Bronchial epithelial cell (primary cell): ENCODE measurements around the gene UGT1A6. TPM values are rescaled to one million over a fixed set of nuclear protein-coding genes. Genes with fewer than 3 reads are reported as not detected.

ENCODE experiments used
- DNase-seq: peaks from one replicate; pipeline ENCODE4 v3.0.0-alpha.2; 2010; ENCODE audit warnings: low read depth
- FAIRE-seq: peaks from 2 replicates; lab custom pipeline; 2011; peaks lifted over from hg19 to GRCh38; lab: Jason Lieb, UNC
- H3K27me3 ChIP-seq: 2 replicates; pipeline ENCODE4 v1.5.1; 2011; ENCODE audit warnings: low read length; ENCODE audit not compliant: control insufficient read depth, insufficient read depth
- H3K36me3 ChIP-seq: 2 replicates; pipeline ENCODE4 v1.5.1; 2011; ENCODE audit warnings: low read length; ENCODE audit not compliant: control insufficient read depth, insufficient read depth
- H3K4me3 ChIP-seq: 2 replicates; pipeline ENCODE4 v1.5.1; 2011; ENCODE audit warnings: mild to moderate bottlenecking, low read depth, low read length, control low read depth
- total RNA-seq: library from RNA; depleted of rRNA; stranded (reverse); fragments of >200 nt; gene quantifications from 2 replicates; pipeline ENCODE4 v1.2.1, GENCODE V29; 2014
- TF ChIP-seq, protein P1 (sequence below): IDR thresholded peaks from 2 replicates; pipeline ENCODE4 v1.5.1; 2011; ENCODE audit warnings: mild to moderate bottlenecking, moderate library complexity, low read length, control low read depth, inconsistent platforms; ENCODE audit not compliant: insufficient read depth, severe bottlenecking

UGT1A6 gene
- total RNA-seq, 1 donor from 2014 or later, result 12.9 TPM

DNA sequence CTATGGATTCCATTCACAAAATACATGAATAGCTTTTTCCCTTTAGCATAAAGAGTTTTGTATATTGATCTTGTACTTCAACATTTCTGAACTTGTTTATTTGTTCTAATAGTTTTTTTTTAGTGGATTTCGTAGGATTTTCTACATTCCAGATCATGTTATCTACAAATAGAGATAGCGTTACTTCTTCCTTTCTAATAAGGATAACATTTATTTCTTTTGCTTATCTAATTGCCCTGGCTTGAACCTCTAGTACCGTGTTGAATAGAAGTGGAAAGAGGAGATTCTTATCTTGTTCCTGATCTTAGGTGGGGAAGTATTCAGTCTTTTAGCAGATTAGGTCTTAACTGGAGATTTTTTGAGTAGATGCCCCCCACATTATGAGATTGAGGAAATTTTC lies 9.5 kb downstream of the UGT1A6 start:
- H3K4me3 ChIP-seq, result no peak overlapping the region
- no peak for FAIRE-seq

DNA sequence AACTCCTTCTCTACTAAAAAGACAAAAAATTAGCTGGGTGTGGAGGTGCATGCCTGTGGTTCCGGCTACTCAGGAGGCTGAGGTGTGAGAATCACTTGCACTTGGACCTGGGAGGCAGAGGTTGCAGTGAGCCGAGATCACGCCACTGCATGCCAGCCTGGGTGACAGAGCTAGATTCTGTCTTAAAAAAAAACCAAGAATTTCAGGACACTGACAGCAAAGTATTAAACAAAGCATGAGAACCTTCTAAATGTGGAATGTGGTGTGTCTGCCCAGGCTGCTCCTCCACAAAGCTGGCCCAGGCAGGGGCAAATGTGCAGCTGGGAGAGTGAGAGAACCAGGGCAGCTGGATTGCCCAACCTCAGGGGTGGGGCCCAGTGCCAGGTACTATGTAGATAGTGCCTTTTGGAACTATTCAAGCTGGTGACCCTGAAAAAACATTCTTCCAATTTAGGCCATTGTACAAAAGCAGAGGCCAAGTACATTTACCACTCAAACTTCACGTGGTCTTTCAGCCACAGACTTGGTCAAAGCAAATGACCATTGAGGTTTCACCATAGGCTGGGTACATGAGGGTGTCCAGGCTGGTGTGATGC lies 13.3 kb downstream of the UGT1A6 start:
- H3K36me3 ChIP-seq, result peaks cover 1% of the 10 kb centered on the region
- peak; percentile 51 for DNase-seq

More for the DNA sequence above, 9.5 kb downstream of the UGT1A6 start:
- H3K27me3 ChIP-seq, result no peaks in the 10 kb centered on the region
- H3K36me3 ChIP-seq, result no peaks in the 10 kb centered on the region
- no peak for DNase-seq
- TF ChIP-seq, protein P1, sequence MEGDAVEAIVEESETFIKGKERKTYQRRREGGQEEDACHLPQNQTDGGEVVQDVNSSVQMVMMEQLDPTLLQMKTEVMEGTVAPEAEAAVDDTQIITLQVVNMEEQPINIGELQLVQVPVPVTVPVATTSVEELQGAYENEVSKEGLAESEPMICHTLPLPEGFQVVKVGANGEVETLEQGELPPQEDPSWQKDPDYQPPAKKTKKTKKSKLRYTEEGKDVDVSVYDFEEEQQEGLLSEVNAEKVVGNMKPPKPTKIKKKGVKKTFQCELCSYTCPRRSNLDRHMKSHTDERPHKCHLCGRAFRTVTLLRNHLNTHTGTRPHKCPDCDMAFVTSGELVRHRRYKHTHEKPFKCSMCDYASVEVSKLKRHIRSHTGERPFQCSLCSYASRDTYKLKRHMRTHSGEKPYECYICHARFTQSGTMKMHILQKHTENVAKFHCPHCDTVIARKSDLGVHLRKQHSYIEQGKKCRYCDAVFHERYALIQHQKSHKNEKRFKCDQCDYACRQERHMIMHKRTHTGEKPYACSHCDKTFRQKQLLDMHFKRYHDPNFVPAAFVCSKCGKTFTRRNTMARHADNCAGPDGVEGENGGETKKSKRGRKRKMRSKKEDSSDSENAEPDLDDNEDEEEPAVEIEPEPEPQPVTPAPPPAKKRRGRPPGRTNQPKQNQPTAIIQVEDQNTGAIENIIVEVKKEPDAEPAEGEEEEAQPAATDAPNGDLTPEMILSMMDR, result no peak

DNA sequence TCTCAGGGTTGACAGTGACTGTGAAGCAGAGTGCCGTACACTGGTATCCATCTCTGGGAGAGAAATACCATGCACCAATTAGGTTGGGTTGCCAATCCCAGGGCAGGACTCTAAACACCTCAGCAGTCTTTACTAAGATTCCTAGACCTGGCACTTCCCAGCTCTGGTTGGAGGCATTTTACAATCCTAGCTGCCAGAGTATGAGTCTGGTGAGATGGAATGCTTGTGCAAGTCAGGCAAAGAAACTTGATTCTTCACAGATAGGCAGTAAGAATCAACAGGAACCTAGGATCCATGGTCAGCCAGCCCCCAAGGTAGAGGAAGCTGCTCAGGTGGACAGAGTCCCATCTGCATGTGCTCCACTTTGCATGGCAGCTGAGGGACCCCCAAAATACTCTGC lies 14.0 kb downstream of the UGT1A6 start:
- FAIRE-seq, result no peak
- H3K36me3 ChIP-seq, result peaks cover 1% of the 10 kb centered on the region
- H3K27me3 ChIP-seq, result no peaks in the 10 kb centered on the region
- peak; percentile 73 for DNase-seq
- H3K4me3 ChIP-seq, result no peak overlapping the region
- TF ChIP-seq, protein P1, result no peak

More for the DNA sequence above, 13.3 kb downstream of the UGT1A6 start:
- no peak overlapping the region for H3K4me3 ChIP-seq
- no peak for FAIRE-seq
- H3K27me3 ChIP-seq, result no peaks in the 10 kb centered on the region
- TF ChIP-seq, protein P1, result no peak

DNA sequence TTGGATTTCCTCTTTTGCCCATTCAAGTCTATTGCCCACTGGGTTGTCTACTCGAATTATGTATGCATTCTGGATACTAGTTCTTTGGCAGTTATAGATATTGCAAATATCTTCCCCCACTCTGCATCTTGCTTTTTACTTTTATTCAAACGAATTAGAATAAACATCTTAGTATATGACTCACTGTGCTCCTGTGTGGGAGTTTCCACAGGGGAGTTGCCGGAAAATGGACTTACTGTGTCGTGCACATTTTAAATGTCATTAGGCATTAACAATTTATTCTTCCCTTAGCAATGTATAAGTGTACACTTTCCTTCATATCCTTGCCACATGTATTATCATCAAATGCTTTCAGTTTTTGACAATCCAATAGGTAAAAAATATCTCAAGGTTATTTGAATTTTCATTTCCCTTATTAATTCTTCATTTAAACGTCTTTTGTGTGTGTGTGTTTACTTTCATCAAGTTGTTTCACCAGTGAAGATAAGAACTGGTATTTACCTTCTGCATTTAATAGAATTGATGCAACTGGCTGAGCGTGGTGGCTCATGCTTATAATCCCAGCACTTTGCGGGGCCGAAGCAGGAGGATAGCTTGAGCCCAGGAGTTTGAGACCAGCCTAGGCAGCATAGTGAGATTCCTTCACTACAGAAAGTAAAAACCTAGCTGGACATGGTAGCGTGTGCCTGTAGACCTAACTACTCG lies 15.4 kb downstream of the UGT1A6 start:
- H3K27me3 ChIP-seq, result no peaks in the 10 kb centered on the region
- TF ChIP-seq, protein P1, result no peak
- peak; percentile 73 for DNase-seq
- no peak overlapping the region for H3K4me3 ChIP-seq
- H3K36me3 ChIP-seq, result peaks cover 5% of the 10 kb centered on the region
- no peak for FAIRE-seq

DNA sequence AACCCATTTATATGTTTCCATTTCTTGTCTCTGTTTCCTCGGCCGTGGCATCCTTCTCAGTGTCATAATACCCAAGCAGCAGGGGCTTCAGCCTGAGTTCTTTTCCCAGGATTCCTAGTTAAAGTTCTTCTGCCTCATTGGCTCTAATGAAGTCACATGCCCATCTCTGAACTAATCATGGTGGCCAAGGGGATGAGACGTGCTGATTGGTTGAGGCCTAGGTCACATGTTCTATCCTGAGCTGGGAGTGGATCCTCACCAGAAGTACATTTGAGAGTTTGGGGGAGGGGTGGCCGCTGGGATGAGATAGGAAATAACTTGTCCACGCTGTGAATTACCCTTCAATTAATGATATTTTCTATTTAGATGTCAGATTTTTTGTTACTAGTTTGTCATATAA lies 16.3 kb downstream of the UGT1A6 start:
- no peak for FAIRE-seq
- Histone ChIP-seq H3K27me3 (no peaks in the 10 kb centered on the region), H3K36me3 (peaks cover 5% of the 10 kb centered on the region), H3K4me3 (no peak overlapping the region)
- no peak for DNase-seq
- TF ChIP-seq, protein P1, result no peak
